NCI-H1092 (cell line): ENCODE results near the gene SVIL.
"Not testable (repeated sequence)": the region's sequence is repeated elsewhere in the genome, so short reads cannot be mapped to it uniquely, and the experiment has no call there.

ENCODE experiments used
- DNase-seq: peaks from one replicate; lab custom pipeline; 2025; lab: John Stamatoyannopoulos, UW

SVIL gene

GRCh38 chr10:29516309-29516932 lies 118.3 kb downstream of the SVIL start:
- not testable (repeated sequence) for DNase-seq

DNA sequence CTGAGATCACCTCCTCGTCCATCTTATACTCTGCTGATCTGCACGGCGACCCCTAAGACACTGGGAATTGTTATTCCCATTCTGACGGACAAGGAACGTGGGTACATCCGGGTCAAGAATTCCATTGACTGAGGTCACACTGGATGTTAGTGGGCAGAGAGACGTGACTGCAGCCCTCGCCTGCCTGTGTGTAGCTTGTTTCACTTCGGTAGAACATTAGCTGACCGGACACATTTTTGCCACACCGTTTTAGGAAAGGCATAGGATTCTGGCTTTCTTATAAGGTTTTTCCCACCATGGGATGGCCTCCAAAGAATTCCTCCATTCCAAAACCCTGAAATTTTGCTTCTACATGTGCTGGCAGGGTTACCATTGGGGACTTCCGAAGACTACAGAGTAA lies 118.9 kb downstream of the SVIL start:
- DNase-seq, result not testable (repeated sequence)

- not testable (repeated sequence) for DNase-seq
Measured at GRCh38 chr10:29515104-29515503, 119.7 kb downstream of the SVIL start.

DNA sequence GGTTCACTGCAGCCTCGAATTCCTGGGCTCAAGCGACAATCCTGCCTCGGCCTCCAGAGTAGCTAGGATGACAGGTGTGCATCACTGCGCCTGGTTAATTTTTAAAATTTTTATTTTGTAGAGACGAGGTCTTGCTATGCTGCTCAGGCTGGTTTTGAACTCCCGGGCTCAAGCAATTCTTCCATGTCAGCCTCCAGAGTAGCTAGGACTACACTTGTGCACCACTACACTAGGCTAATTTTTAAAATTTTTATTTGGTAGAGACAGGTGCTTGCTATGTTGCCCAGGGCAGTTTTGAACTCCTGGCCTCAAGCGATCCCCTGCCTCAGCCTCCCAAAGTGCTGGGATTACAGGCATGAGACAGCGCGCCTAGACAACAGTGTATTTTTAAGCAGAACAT lies 120.5 kb downstream of the SVIL start:
- DNase-seq, result no peak

DNA sequence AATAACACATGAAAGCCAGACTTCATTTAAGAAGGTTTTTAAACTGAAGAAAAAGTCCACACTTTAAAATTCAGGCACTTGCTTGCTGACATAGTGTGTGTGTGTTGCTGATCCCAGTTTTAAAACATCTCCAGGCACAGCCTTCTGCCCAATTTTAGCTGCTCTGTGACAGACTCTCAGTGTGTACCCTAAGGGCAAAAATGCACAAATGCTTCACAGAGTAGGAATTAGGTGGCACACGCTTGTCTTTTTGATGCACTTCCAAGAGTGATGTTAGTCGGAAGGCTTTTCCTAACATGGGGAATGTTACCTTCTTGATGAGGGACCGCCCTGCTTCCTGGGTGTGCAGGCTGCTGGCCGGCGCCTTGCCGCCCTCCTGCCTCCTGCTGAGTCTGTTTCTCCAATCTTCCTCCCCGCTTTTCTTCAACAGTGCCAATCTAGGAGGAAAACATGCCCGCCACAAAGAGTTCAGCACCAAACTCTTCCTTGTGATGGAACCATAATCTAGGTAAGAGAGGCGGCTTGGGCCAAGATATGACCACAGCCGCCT lies 122.3 kb downstream of the SVIL start:
- no peak for DNase-seq

DNA sequence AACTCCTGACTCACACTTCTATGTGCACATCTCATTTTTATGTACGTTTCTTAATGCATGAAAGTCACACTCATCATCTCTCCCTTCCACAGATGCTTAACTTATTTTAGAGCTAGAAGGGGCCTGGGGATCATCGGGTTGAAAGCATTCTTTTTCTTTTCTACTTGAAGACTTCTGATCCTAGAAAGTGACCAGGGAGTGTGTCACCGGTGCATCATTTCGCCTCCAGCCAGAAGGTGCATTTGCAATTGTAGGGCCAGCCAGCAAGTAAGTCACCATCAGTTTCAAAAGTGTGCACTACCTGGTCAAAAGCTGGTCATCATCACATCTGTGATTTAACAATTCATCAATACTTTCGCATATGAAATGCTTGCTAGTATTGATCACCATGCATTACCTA lies 123.0 kb downstream of the SVIL start:
- not testable (repeated sequence) for DNase-seq

DNA sequence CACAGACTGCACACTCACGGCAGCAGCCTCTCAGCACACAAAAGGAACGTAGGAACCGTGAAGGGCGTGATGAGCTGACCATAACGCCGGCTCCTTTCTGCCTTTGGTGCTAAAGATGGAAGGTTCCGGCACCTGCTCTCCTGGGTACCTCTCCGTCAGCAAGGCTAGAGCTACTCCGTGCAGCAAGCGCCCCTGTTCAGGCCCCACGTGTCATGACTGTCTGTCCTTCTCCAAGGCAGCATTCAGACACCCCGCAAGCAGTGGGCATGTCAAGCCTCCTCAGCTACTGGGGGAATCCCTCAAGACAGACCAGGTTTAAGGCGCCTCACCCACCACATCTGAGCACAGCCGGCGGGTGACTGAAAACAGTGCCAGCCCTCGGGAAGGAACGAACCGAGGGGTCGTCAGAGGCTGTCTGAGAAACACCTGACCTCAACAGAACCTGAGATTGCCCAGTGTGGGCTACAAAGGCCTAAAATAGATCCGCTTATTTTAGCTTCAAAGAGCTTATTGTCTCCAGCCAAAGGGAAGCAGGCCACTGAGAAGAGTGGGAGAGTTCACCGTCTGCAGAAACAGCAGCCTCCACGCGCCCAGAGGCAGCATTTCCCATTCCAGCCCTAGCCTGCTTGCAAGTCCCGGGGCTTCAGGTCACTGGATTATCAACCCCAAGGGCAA lies 124.2 kb downstream of the SVIL start:
- DNase-seq, result not testable (repeated sequence)

DNA sequence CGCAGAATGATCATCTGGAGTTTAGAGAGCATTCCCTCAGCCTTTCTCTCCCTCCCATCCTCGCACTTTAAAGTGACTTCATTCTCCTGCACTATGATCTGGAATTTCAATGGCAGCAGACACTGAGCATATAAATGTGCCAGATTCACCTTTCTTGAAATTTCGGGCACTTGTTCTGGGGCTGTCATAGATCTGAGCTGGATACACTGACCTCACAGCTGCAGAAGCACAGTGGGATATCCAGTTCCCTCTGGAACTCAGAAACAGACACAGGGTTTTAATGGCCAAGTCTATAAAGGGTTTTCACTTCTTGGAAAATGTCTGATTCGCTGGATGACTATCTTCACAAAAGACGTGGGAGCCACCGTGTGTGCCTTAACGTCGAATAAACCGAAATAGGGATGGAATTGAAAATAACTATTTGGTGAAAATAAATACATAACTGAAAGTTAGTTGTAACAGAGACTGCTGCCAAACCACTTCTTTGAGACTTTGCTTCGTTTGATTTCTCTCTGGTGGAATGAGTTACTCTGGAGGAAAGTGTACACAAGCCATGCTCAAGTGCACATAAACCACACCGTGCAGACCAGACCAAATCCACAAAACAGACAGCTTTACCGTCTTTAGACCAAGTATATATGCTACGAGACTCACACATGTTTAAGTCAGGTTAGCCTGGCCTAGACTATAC lies 126.1 kb downstream of the SVIL start:
- DNase-seq, result no peak

DNA sequence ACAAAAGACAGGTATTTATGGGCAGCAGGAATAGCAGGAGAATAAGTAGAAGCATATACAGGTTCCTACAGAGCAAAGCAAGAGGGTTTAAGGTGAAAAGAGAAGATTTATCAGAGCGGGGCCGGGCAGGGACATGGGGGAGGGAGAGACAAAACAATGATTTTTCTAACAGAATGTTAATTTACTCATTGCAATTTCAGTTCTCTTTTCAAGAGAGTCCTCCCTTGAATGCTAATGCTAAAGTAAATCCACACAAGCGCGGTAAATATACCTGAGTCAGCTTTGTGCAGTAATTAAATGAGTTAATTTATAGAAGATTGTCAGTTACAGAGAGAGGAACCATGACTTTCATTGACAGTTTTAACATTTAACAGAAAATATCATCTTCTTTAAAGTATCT lies 127.0 kb downstream of the SVIL start:
- DNase-seq, result not testable (repeated sequence)

DNA sequence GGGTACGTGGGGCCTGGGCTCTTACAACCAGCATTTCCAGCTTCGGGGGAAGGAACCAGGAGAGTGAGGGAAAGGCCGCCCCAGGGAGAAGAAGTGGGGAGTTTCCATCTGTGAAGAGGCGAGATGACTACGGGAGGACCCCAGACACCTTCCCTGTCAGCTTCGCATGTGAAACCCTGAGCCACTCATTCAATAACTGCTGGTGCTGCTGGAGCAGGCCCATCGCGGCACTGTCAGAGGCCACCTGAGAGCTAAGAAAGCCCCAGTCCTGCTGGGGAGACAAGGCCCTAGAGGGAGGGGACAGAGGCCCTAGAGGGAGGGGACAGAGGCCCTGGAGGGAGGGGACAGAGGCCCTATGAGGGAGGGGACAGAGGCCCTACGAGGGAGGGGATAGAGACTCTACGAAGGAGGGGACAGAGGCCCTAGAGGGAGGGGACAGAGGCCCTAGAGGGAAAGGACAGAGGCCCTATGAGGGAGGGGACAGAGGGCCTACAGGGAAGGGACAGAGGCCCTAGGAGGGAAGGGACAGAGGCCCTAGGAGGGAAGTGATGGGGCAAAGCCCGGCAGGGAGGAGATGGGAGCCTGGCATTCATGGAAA lies 128.3 kb downstream of the SVIL start:
- DNase-seq, result not testable (repeated sequence)

DNA sequence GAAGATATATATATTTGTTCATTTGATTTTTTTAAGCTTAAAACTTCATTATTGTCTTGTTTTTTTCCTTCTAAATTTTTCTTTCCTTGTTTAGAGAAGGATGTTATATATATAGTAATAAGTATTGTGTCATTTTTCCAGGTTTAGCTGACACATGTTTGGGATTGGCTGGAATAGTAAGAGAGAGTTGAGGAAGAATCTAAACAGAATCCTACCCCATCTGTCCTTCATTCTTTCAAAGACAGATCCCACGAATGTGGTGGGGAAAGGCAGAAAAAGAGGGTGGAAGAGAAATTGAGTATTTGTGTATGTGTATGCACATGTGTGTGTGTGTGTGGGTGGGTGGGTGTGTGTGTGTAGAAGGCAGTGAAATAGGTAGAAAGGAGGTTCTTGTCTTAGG lies 132.4 kb downstream of the SVIL start:
- no peak for DNase-seq

DNA sequence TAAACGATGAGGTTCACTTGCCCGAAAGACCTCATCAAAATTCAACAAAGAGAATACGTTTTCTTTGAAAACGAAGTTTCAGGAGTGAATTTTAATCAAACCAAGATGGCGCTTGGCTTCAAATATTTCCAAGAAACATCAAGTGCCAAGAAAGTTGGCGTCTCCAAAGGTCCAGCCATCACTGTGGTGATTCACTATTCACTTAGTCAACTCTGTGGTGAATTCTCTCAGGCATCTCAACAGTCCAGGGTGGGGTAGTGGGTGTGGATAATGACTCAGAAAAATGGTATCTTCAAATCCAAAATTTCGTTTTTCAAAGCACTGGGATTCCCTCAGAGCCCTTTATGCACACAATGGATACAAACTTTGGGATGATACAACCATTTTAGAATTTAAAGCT lies 133.1 kb downstream of the SVIL start:
- DNase-seq, result no peak

DNA sequence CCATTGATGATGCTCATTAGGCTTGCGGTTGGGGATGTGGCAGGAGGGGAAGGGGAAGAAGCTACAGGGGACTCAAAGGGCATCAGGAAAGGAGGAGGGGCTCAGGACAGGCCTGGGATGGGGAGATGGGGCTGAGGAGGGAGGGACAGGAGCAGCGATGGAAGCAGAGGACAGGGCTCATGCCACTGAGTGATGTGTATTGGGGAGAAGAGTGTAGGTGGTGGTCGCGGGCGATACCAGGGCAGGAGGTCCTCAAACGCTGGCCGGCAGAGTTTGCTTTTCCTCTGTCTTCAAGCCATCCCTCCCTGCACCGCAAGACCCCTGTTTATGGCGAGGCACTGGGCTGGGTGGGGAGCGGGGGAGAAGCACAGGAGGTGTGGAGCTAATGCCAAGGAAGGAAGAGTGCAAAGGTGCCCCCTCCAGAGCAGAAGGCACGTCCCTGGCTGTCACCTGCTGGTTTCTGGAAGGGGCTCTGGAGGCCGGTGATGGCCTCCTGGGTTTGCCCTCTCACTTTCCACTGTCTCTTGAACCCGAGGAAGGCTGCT lies 134.7 kb downstream of the SVIL start:
- DNase-seq, result no peak

DNA sequence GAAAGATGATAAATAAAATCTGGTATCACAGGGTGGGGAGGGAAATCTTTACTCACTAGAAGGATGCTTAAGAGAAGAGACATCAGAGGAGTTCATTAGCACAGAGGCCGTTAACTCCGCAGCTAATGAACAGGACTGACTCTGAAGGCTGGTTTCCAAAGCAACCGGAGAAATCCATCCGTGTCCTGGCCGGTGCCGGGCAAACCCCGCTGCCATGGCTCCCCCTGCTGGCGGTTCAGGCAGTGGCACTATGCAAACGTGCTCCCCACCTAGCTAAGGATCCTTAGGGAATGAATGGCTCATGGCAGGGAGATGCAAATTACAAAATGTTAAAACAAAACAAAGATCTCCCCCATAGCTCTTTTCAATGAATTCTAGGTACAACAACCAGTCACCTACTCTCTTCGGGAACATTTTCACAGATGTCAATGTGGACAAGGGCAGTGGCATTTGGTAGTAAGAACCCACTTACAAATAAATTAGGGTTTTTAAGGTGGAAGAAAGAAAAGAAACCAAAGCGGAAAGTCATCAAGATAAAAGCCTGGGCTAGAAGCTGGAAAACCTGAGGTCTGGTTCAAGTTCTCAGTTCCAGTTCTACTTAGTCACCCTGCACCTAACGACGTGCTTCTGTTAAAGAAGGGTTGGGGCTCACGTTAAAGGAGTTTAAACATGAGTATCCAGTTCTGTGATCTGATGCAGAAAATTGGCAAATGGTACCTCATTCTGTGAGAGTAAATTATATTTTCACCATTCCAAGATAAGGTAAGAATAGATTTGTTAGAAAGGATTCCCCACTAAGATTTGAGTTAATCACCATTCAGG lies 138.2 kb downstream of the SVIL start:
- peak; percentile 53 for DNase-seq

DNA sequence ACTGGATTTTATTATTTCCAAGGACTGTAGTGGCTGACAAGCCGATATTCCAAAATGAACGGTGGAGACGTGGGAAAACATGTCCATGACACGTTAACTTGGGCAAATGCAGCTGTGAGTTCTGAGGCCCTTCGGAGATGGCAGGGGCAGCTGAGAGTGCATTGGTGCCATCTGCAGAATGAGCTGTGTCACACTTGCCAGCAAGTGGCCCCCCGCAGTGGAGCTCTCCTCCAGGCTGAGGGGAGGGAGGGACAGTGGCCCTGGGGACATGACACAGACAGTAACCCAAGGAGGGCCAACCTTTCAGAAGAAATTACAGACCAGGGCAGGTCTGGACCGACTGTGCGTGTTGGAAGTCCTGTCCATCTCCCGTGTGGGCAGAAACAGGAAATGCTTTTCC lies 139.4 kb downstream of the SVIL start:
- DNase-seq, result no peak

DNA sequence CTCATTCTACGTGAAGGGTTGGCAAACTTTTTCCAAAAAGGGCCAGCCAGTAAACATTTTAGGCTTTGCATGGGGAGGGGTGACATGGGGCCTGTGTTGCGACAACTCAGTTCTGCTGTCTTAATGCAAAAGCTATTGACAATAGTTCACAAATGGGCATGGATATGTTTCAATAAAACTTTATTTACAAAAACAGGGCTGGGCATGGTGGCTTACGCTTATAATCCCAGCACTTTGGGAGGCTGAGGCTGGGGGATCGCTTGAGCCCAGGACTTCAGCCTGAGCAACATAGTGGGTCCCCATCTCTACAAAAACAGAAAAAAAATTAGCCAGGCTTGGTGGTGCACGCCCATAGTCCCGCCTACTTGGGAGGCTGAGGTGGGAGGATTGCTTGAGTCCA lies 141.1 kb downstream of the SVIL start:
- no peak for DNase-seq

DNA sequence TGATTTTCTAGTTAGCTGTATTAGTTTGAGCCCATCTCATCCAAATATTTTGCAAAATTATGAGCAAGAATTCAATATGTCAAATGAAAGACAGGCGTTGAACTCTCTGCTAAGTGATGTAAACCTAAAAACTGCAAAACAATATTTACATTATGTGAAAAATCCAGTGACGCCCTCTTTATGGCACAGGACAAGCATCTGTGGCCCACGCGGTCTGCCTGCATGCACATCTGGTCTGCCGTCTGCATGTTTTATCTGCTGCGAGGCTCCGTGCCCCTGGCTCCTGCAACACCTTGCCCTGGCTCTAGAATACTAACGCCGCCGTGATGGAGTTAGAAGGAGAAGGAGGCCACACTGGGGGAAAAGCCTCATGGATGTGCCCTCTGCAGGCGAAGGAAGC lies 142.0 kb downstream of the SVIL start:
- DNase-seq, result no peak

DNA sequence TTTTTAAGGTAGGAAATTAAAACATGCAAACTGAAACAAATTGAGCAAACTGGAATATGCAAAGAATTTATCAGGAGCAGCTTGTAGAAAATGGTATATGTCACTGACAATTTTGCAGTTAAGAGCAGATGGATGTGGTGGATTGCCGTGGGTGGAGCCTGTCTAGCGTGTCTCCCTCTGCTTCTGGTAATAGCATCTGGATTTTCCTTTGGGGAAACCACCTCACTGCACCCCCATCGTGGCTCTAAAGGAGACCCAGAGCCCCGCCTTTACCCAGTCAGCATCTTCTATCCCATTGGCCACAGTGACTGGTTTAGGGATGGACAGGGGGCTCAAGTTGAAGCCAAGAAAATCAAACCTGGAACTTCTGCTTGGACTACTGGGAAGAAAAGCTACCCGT lies 142.9 kb downstream of the SVIL start:
- DNase-seq, result no peak

DNA sequence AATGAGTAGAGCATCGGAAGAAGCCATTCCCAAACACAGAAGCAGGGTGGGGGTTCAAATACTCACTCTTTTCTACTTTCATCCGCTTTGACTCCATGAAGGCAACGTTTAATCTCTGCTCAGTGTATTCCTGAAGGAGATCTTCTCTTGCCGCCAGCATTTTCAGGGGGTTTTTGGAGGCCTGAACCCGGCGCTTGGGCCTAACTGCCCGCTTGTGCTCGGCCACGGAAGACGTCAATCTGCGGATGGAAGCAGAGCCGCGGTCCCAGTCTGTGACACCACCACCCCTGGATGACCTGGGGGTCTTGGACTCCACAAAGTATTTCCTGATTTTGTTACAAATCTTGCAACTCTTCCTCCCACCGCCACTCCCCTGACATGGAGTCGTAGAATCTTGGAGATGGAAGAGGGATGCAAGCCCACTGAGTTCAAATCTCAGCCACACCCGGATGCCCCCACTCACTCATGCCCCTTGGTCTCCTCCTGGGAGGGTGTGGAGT lies 143.9 kb downstream of the SVIL start:
- not testable (repeated sequence) for DNase-seq

DNA sequence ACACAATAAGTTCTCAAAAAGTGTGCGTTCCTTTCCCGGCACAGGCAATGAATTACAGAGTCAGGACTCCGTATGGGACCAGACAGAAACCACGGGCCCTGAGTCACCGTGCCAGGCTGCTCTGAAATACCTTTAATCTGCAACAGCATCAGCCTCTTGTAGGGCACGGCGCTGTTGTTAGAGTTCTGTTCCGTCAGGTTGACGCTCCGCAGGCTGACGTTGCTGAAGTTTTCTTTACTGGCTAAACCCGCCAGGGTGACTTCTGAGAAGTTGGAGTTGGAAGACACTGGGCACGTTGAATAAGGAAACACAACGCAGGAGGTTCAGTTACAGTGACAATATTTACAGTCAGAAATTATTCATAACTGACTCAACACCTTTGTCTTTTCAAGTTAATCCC lies 146.3 kb downstream of the SVIL start:
- DNase-seq, result not testable (repeated sequence)

DNA sequence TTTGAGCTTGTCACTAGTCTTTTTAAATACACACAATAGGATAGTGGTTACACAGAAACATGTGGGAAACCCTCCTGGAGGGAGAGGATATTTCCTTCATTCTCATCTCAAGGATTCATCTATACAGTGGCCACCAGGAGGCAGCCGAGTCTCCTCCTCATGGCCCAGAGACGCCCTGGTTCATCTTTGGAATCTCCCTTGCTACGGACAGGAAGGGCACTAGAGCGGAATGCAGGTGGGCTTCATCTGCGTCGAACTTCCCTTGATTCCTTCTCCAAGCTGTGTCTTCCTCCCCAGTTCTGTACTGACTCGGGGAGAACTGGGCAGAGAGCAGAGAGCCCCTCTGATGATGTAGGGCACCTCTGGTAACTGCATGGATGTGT lies 146.9 kb downstream of the SVIL start:
- DNase-seq, result not testable (repeated sequence)
